HCT116 (cell line): ENCODE measurements around the gene GJD2. TPM values are rescaled to one million over a fixed set of nuclear protein-coding genes. Genes with fewer than 3 reads are reported as not detected.

ENCODE experiments used
- ATAC-seq: fragments of 200-7000 bp; cut with Tn5 transposase; 2 replicates; pipeline ENCODE4 v1.9.1; 2020; ENCODE audit warnings: mild to moderate bottlenecking, moderate library complexity
- BruUV-seq: library from RNA; stranded (reverse); fragments of 400-500 nt; replicated peaks from 2 replicates; lab custom pipeline; 2021; lab: Mats Ljungman, UMichigan
- CTCF ChIA-PET: fragments of 300-600 bp; sonication (Branson Sonifier 250); formaldehyde crosslinking; loops from one replicate; lab custom pipeline; 2021; ENCODE audit warnings: antibody characterized with exemption; lab: Charles Lee
- POLR2A ChIA-PET: fragments of 300-600, 350-600 bp; sonication (Branson Sonifier 250); formaldehyde crosslinking; loops from one replicate; lab custom pipeline; 2021; ENCODE audit warnings: antibody characterized with exemption; lab: Charles Lee
- RAD21 ChIA-PET, 2 experiments: fragments of 300-600 bp; sonication (Branson Sonifier 250); formaldehyde crosslinking; loops; one replicate each; lab custom pipeline; 2023; ENCODE audit warnings: low total read pairs in 2 of 2; ENCODE audit not compliant: uncharacterized antibody in 2 of 2, unreplicated experiment in 2 of 2, low non-redundant PET in 1 of 2; lab: Charles Lee
- DNase-seq: peaks from one replicate; pipeline ENCODE4 v3.0.0-alpha.2; 2010; ENCODE audit warnings: low read depth, low spot score
- H2AFZ ChIP-seq: fragments of 200-600 bp; shearing (Covaris generic), sonication (generic); 2 replicates; pipeline ENCODE4 v1.6.1; 2017; ENCODE audit warnings: low read depth, mixed run types, mixed read lengths, antibody characterized with exemption, low read length; ENCODE audit not compliant: poor library complexity, severe bottlenecking
- H3K27ac ChIP-seq: 2 replicates; pipeline ENCODE4 v1.5.1; 2012; ENCODE audit warnings: low read depth, low read length
- H3K27me3 ChIP-seq: fragments of 200-600 bp; sonication (generic); 2 replicates; pipeline ENCODE4 v1.6.1; 2016; ENCODE audit warnings: mixed run types, low read length, mixed read lengths; ENCODE audit not compliant: insufficient read depth
- H3K36me3 ChIP-seq, 2 experiments: fragments of 200-500 bp in 1 of 2; fragments of 200-600 bp in 1 of 2; sonication (Bioruptor generic) in 1 of 2; sonication (generic) in 1 of 2; 2 replicates each; pipeline versions ENCODE4 v1.5.1 to v1.6.1; 2014 to 2016; ENCODE audit warnings: low read length in 2 of 2, inconsistent platforms in 1 of 2, mixed read lengths in 1 of 2, mixed run types in 1 of 2; ENCODE audit not compliant: insufficient read depth in 2 of 2, control insufficient read depth in 1 of 2
- H3K4me1 ChIP-seq, 2 experiments: fragments of 200-600 bp in 1 of 2; sonication (generic) in 1 of 2; 2 replicates each; pipeline versions ENCODE4 v1.5.1 to v1.6.1; 2012 to 2017; ENCODE audit warnings: low read length in 2 of 2, inconsistent platforms in 1 of 2, mild to moderate bottlenecking in 1 of 2, mixed read lengths in 1 of 2, mixed run types in 1 of 2, moderate library complexity in 1 of 2; ENCODE audit not compliant: insufficient read depth in 2 of 2, control insufficient read depth in 1 of 2
- H3K4me2 ChIP-seq: fragments of 200-600 bp; sonication (generic); 2 replicates; pipeline ENCODE4 v1.6.1; 2017; ENCODE audit warnings: mixed run types, low read length, mixed read lengths
- H3K4me3 ChIP-seq, 2 experiments: fragments of 200-600 bp in 1 of 2; sonication (generic) in 1 of 2; replicated peaks in 1 of 2; 2 replicates each; pipeline ENCODE4 v1.5.1; 2011 to 2016; ENCODE audit warnings: low read length in 2 of 2, control low read depth in 1 of 2, low read depth in 1 of 2, mild to moderate bottlenecking in 1 of 2, mixed read lengths in 1 of 2, mixed run types in 1 of 2
- H3K79me2 ChIP-seq: fragments of 200-600 bp; sonication (generic); 2 replicates; pipeline ENCODE4 v1.6.1; 2017; ENCODE audit warnings: mild to moderate bottlenecking, mixed run types, low read length, moderate library complexity, mixed read lengths; ENCODE audit not compliant: insufficient read depth
- H3K9ac ChIP-seq: fragments of 200-600 bp; sonication (generic); 2 replicates; pipeline ENCODE4 v1.6.1; 2016; ENCODE audit warnings: low read length, mixed read lengths
- H3K9me2 ChIP-seq: fragments of 200-600 bp; sonication (generic), shearing (Covaris generic); 2 replicates; pipeline ENCODE4 v1.6.1; 2017; ENCODE audit warnings: mixed run types, mild to moderate bottlenecking, moderate library complexity; ENCODE audit not compliant: insufficient read depth
- H3K9me3 ChIP-seq, 2 experiments: fragments of 200-500 bp in 1 of 2; fragments of 200-600 bp in 1 of 2; sonication (Bioruptor generic) in 1 of 2; sonication (generic) in 1 of 2; 2 replicates each; pipeline ENCODE4 v1.6.1; 2014 to 2017; ENCODE audit warnings: low read length in 2 of 2, mixed read lengths in 2 of 2, inconsistent platforms in 1 of 2, low read depth in 1 of 2, mild to moderate bottlenecking in 1 of 2, mixed run types in 1 of 2, moderate library complexity in 1 of 2; ENCODE audit not compliant: control insufficient read depth in 1 of 2, insufficient read depth in 1 of 2
- H4K20me1 ChIP-seq: fragments of 200-600 bp; sonication (generic), shearing (Covaris generic); 2 replicates; pipeline ENCODE4 v1.6.1; 2017; ENCODE audit warnings: mixed run types, mild to moderate bottlenecking, moderate library complexity; ENCODE audit not compliant: insufficient read depth
- ELF1 ChIP-seq: IDR thresholded peaks from 2 replicates; pipeline ENCODE4 v1.6.1; 2012; ENCODE audit warnings: low read depth, borderline replicate concordance
- EZH2phosphoT487 ChIP-seq: fragments of 200-600 bp; IDR thresholded peaks from 2 replicates; pipeline ENCODE4 v1.6.1; 2018; ENCODE audit warnings: antibody characterized with exemption, borderline replicate concordance
- JUND ChIP-seq: IDR thresholded peaks from 2 replicates; pipeline ENCODE4 v1.6.1; 2012
- POLR2AphosphoS5 ChIP-seq: IDR thresholded peaks from 2 replicates; pipeline ENCODE4 v1.6.1; 2011; ENCODE audit warnings: mild to moderate bottlenecking, low read depth, low read length, moderate library complexity
- RAD21 ChIP-seq: IDR thresholded peaks from 2 replicates; pipeline ENCODE4 v1.6.1; 2012; ENCODE audit warnings: low read depth, mild to moderate bottlenecking
- REST ChIP-seq: IDR thresholded peaks from 2 replicates; pipeline ENCODE4 v1.6.1; 2012; ENCODE audit warnings: low read depth
- SP1 ChIP-seq: IDR thresholded peaks from 2 replicates; pipeline ENCODE4 v1.6.1; 2012; ENCODE audit warnings: low read depth
- TCF7L2 ChIP-seq: IDR thresholded peaks from 2 replicates; pipeline ENCODE4 v1.7.0; 2011; ENCODE audit warnings: borderline replicate concordance, inconsistent platforms; ENCODE audit not compliant: insufficient read depth, insufficient read length; ENCODE audit errors: extremely low read depth
- YY1 ChIP-seq: IDR thresholded peaks from 2 replicates; pipeline ENCODE4 v1.6.1; 2011; ENCODE audit warnings: low read length, low read depth, moderate library complexity, mild to moderate bottlenecking; ENCODE audit not compliant: insufficient replicate concordance; ENCODE audit errors: extremely low read depth
- ZNF274 ChIP-seq: fragments of 200-500 bp; sonication (Bioruptor generic); IDR thresholded peaks from 2 replicates; pipeline ENCODE4 v1.6.1; 2014; ENCODE audit warnings: mild to moderate bottlenecking, low read depth, low read length, inconsistent platforms
- intact Hi-C: fragments of 100-400 bp; cut with micrococcal nuclease; formaldehyde crosslinking; loops from 2 replicates; pipeline ENCODE4 v1.10.0; 2022
- total RNA-seq: library from RNA; stranded (reverse); gene quantifications from one replicate; pipeline ENCODE4 v1.2.1, GENCODE V29; 2021; ENCODE audit not compliant: unreplicated experiment

Gene GJD2
- total RNA-seq, 1 experiment from 2014 or later: not detected

GRCh38 chr15:34776606-34777105, 21.9 kb upstream of the GJD2 start:
- POLR2A ChIA-PET: no interaction called here
- CTCF ChIA-PET: no interaction called here
- RAD21 ChIA-PET: no interaction called here
- no peaks in the 10 kb centered on the region for H3K4me1 ChIP-seq
- H3K4me2 ChIP-seq: no peak overlapping the region
- H4K20me1 ChIP-seq: no peaks in the 10 kb centered on the region
- ATAC-seq (no peak), DNase-seq (no peak)
- TF ChIP-seq RAD21 (no peak), POLR2AphosphoS5 (no peak), SP1 (no peak), JUND (no peak), ELF1 (no peak)
- no peak overlapping the region for H3K4me3 ChIP-seq
- no peaks in the 10 kb centered on the region for H3K79me2 ChIP-seq
- H3K36me3 ChIP-seq: no peaks in the 10 kb centered on the region
- H3K9me3 ChIP-seq: no peaks in the 10 kb centered on the region
- intact Hi-C loops: no loop called here
- no TSS peak for BruUV-seq
- no peaks in the 10 kb centered on the region for H3K9me2 ChIP-seq
- no peak overlapping the region for H3K27ac ChIP-seq
- no peak overlapping the region for H2AFZ ChIP-seq
- no peak overlapping the region for H3K9ac ChIP-seq
- H3K27me3 ChIP-seq: peaks cover 33% of the 10 kb centered on the region

- Histone ChIP-seq H3K27me3 (peaks cover 61% of the 10 kb centered on the region), H3K9ac (no peak overlapping the region), H3K79me2 (no peaks in the 10 kb centered on the region), H3K4me1 (no peaks in the 10 kb centered on the region), H3K4me3 (no peak overlapping the region), H4K20me1 (no peaks in the 10 kb centered on the region), H2AFZ (no peak overlapping the region), H3K4me2 (no peak overlapping the region), H3K9me3 (no peaks in the 10 kb centered on the region), H3K27ac (no peak overlapping the region), H3K9me2 (no peaks in the 10 kb centered on the region), H3K36me3 (no peaks in the 10 kb centered on the region)
- ChIA-PET CTCF (no interaction called here), RAD21 (no interaction called here), POLR2A (no interaction called here)
- intact Hi-C loops: no loop called here
- DNase-seq: no peak
- TF ChIP-seq EZH2phosphoT487: no peak
- TF ChIP-seq POLR2AphosphoS5: no peak
- no peak for TF ChIP-seq ELF1
- no peak for TF ChIP-seq REST
- TF ChIP-seq TCF7L2: no peak
- no peak for TF ChIP-seq JUND
- no peak for TF ChIP-seq ZNF274
- no peak for TF ChIP-seq YY1
- no TSS peak for BruUV-seq
- ATAC-seq: no peak
These were observed 19.1 kb upstream of the GJD2 start for GRCh38 chr15:34773917-34774316.
